ENCODE measurements around the gene PVALB.

The PVALB gene

DNA sequence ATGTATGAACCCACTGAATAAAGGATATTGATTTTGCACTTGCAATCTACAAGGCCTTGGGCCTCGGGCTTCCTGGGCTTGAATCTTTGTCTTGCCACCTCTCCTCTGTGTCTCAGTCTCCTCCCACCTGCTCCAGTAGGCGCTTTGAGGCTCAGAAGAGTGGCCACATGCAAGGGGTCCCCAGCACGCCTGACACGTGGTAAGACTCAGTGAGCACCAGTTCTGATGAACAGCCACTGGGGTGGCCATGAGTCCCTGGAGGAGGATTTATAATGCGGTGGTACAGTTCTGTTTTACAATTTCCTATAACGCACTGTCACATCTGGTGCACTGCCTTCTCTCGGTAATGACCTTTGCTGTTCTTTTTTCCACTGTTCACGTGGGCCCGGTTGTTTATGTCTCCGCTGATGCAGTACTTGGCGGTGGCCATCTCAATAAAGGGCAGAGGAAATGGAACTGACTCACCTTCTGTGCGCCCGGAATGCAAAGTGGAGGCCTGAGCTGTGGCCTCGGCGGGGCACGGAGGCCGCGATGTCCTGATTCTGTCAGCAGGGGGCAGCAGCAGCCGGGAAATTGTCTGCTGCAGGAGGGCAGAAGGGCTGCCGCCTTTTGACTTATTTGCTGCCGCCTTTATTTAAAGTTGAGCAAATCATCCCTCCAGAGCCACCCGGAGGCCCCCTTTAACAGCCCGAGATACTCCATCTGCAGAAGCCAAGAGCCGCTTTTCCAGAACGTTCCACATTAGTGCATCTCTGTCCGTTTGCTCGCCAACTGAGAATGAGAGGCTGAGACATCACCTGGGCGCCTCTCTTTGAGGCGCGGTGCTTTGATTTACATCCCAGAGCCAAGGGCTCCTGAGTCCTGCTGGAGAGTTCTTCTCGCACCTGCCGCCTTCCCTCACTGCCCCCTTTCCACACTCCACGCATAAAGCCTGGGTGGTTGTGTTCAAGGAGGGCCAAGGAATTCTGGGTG is 34.9 kb downstream of the PVALB start:
- no peak overlapping the region for H3K27ac ChIP-seq
- TF ChIP-seq ZFX (IDR thresholded peaks at IDR 0.05) = no peak
- TF ChIP-seq, protein P1, sequence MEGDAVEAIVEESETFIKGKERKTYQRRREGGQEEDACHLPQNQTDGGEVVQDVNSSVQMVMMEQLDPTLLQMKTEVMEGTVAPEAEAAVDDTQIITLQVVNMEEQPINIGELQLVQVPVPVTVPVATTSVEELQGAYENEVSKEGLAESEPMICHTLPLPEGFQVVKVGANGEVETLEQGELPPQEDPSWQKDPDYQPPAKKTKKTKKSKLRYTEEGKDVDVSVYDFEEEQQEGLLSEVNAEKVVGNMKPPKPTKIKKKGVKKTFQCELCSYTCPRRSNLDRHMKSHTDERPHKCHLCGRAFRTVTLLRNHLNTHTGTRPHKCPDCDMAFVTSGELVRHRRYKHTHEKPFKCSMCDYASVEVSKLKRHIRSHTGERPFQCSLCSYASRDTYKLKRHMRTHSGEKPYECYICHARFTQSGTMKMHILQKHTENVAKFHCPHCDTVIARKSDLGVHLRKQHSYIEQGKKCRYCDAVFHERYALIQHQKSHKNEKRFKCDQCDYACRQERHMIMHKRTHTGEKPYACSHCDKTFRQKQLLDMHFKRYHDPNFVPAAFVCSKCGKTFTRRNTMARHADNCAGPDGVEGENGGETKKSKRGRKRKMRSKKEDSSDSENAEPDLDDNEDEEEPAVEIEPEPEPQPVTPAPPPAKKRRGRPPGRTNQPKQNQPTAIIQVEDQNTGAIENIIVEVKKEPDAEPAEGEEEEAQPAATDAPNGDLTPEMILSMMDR (conservative IDR thresholded peaks at IDR 0.05) = peak; percentile 95

DNA sequence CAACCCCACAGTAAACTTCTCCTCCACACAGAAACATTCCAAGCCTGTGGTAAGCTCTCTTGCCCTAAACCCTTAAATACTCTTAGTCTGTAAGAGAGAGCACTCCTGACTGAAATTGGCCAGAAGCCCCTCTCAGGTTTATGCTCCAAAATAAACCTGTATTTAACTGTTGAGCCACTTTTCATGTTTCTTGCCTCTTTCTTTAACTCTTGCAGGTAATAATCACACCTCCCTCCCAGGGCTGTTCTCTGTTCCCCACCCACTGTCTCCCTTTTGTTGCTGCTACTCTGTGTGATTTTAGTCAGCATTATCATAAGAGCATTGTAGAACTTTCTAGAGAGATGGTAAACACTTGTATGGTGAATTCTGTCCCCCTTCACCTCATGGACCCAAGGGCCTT is 38.8 kb downstream of the PVALB start:
- TF ChIP-seq ZFX (IDR thresholded peaks at IDR 0.05) = no peak
- TF ChIP-seq, protein P1 (conservative IDR thresholded peaks at IDR 0.05) = no peak
- no peak overlapping the region for H3K27ac ChIP-seq

DNA sequence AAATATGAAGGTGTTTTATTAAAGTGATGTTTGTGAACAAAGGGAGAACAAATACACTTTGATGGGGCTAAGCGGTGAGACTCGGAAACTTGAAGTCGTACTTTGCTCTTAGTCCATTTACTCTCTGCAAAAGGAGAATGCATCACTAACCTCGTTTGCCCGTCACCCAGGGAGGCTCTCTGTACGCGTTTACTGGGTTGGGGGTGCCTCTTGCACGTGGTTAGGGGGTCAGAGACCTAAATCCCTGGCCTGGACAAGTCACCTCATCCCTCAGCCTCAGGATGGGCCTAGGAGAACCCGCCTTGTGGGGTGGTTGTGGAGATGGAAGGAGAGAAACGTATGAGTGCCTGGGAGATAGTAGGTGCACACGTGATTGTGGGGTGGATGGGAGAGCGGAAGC is 40.1 kb downstream of the PVALB start:
- no peak for TF ChIP-seq ZFX (IDR thresholded peaks at IDR 0.05)
- TF ChIP-seq, protein P1 (conservative IDR thresholded peaks at IDR 0.05) = no peak
- peak overlapping the region; percentile 77 for H3K27ac ChIP-seq

DNA sequence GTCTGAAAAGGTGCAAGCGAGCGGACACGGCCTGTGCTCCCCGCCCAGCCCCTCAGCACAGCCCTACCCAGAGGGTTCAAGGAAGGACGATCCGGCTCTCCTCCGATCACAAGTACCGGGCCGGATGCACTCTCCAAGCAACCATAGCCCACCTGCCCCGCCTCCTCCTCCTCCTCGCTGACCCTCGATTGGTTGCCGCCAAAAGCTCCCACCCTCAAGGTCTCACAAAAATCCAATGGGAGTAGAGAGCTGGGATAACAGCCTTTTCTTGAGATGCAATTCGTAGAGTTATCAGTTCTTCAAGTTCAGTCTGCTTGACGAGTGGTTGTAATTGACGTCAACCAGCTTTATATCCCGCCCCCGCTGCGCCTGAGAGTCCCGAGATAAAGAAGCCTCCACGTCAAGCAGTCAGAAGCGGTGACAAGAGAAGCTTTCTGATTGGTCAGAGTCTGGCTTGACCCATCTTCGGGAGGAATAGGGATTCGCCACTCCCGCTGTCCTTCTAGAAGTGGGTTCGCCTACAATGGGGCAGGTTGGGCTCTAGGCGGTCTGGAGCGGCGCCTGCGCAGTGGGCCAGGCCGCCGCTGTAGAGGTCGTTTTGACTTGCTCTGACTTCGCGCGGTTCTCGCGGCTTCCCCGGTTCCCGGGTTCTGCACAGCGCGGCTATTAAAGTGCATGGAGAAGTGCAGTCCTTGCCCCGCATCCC is 40.7 kb downstream of the PVALB start, which contains the start of gene IFT27:
Gene IFT27, minus strand, starts transcription at position 156 of the 706 bp plus-strand sequence. CDS start 412 bp downstream, outside the sequence.
- peak within 1 kb of the TSS; percentile 77 for H3K27ac ChIP-seq

DNA sequence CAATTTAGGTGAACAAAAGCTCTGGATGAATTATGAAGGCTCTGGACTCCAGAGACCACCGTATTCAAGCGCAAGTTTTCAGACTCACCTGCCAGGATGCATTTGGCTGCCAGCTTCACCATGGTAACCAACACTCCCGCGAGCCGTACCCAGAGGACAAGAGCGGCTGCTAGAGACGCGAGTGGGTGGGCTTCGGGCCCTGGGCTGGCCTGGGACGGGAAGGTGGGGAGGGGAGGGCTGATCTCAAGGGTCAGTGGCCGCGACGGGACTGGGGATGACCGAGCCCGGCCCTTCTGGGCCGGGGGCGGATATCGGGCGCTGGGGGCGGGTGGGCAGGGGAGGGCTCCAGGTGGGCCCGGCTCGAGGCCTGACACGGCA is 41.3 kb downstream of the PVALB start:
- no peak; the same call in 1 of the 2 replicates for TF ChIP-seq ZFX (IDR thresholded peaks at IDR 0.05)
- TF ChIP-seq, protein P1 (conservative IDR thresholded peaks at IDR 0.05) = no peak
- H3K27ac ChIP-seq = peak overlapping the region; percentile 77

More for the DNA sequence above, 40.7 kb downstream of the PVALB start, which contains the start of gene IFT27:
- no peak for TF ChIP-seq ZFX (IDR thresholded peaks at IDR 0.05)
- TF ChIP-seq, protein P1 (conservative IDR thresholded peaks at IDR 0.05) = no peak

DNA sequence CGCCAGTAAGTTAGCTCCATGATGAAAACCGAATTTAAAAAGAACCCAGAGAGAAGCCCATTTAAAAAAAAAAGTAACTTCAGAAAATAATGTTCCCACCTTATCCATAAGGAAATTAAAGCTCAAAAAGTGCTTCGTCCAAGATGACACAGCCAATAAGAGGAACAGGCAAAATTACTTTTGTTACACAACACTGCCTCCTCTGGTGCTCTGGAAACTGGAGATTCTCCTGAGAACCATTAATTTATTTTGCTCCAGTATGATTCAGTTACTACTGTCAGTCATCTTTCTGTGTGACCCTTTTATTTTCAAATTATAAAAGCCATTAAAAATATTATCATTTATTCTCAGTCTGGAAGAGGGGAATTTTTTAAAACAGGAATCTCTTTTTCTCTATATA is 42.9 kb downstream of the PVALB start:
- TF ChIP-seq ZFX (IDR thresholded peaks at IDR 0.05) = no peak
- TF ChIP-seq, protein P1 (conservative IDR thresholded peaks at IDR 0.05) = no peak; the same call in 1 of the 2 replicates
- H3K27ac ChIP-seq = no peak overlapping the region

DNA sequence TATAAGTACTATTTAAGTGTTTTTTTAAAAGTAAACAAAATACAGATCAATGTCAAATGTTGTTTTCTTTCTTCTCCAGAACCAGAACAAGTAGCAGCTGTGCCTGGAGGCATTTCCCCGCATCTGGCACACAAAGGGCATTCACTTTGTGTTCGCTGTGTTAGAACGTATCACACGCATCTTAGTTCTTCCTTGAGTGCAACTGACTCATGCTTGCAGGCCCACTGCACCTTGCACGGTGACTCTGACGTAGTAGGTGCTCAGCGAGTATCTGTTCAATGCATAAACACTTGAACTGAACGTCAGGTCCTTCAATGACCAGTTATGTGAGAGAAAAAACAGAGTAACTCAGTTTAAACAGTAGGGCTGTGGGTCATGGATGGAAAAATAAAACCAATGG is 44.4 kb downstream of the PVALB start:
- H3K27ac ChIP-seq = no peak overlapping the region
- no peak for TF ChIP-seq ZFX (IDR thresholded peaks at IDR 0.05)
- TF ChIP-seq, protein P1 (conservative IDR thresholded peaks at IDR 0.05) = no peak

All from C4-2B (cell line).